Middle frontal gyrus (tissue), 1 donor: ENCODE data around the gene CBARP.
A peak's percentile ranks its signal among the peaks of the same experiment; 100 is the strongest.

Experiments used
- DNase-seq: peaks from one replicate; pipeline ENCODE4 v3.0.0-alpha.2; 2015; ENCODE audit warnings: low spot score; ENCODE audit errors: extremely low spot score

CBARP gene

GRCh38 chr19:1237754-1238368, at the start of gene CBARP:
Gene CBARP, minus strand, starts transcription at chr19:1238005. Its CDS starts 1,905 bp downstream, at chr19:1236100.
- no peak for DNase-seq

- DNase-seq, result no peak
These were observed 48.9 kb upstream of the CBARP start for GRCh38 chr19:1286487-1287353.

- DNase-seq, result no peak
These were observed 48.0 kb upstream of the CBARP start, which contains the start of gene EFNA2 for GRCh38 chr19:1285737-1286360. Gene EFNA2, plus strand, starts transcription at chr19:1285873. Its CDS starts 296 bp downstream, at chr19:1286169.

GRCh38 chr19:1284979-1285736, 47.4 kb upstream of the CBARP start:
- DNase-seq, result no peak

- DNase-seq, result no peak
These were observed 46.6 kb upstream of the CBARP start for GRCh38 chr19:1284293-1284978.

GRCh38 chr19:1283917-1284292, 46.1 kb upstream of the CBARP start:
- no peak for DNase-seq

GRCh38 chr19:1283207-1283916, 45.6 kb upstream of the CBARP start:
- no peak for DNase-seq

GRCh38 chr19:1282588-1283206, 44.9 kb upstream of the CBARP start:
- DNase-seq, result no peak

- no peak for DNase-seq
These were observed 43.9 kb upstream of the CBARP start for GRCh38 chr19:1281569-1282287.

- no peak for DNase-seq
These were observed 43.1 kb upstream of the CBARP start for GRCh38 chr19:1280636-1281568.

- peak; percentile 69 for DNase-seq
These were observed 42.1 kb upstream of the CBARP start for GRCh38 chr19:1279782-1280341.

GRCh38 chr19:1278713-1279660, 41.2 kb upstream of the CBARP start:
- DNase-seq, result no peak

- no peak for DNase-seq
These were observed 40.3 kb upstream of the CBARP start for GRCh38 chr19:1278074-1278473.

- no peak for DNase-seq
These were observed 39.3 kb upstream of the CBARP start for GRCh38 chr19:1277061-1277460.

GRCh38 chr19:1276628-1277022, 38.8 kb upstream of the CBARP start:
- no peak for DNase-seq

- DNase-seq, result no peak
These were observed 38.3 kb upstream of the CBARP start for GRCh38 chr19:1275976-1276627.
